Smooth muscle cell (in vitro differentiated cells): ENCODE measurements around the gene TAS2R50. TPM values are rescaled to one million over a fixed set of nuclear protein-coding genes. Genes with fewer than 3 reads are reported as not detected.
A peak's percentile ranks its signal among the peaks of the same experiment; 100 is the strongest.

ENCODE experiments used
- DNase-seq: peaks from one replicate; lab custom pipeline; 2025; ENCODE audit not compliant: unreplicated experiment; lab: John Stamatoyannopoulos, UW
- H2AFZ ChIP-seq: fragments of 200-600 bp; sonication (generic); 2 replicates; pipeline ENCODE4 v1.6.0; 2016; ENCODE audit warnings: antibody characterized with exemption, low read depth, mild to moderate bottlenecking
- H3F3A ChIP-seq: fragments of 200-600 bp; sonication (generic); 2 replicates; pipeline ENCODE4 v1.6.0; 2017; ENCODE audit warnings: antibody characterized with exemption, low read depth
- H3K27ac ChIP-seq: fragments of 200-600 bp; sonication (generic); 2 replicates; pipeline ENCODE4 v1.5.1; 2016; ENCODE audit warnings: low read depth, mild to moderate bottlenecking
- H3K27me3 ChIP-seq: fragments of 200-600 bp; sonication (generic); 2 replicates; pipeline ENCODE4 v1.6.1; 2016; ENCODE audit warnings: low read depth, mild to moderate bottlenecking
- H3K36me3 ChIP-seq: fragments of 200-600 bp; sonication (generic); 2 replicates; pipeline ENCODE4 v1.5.1; 2016; ENCODE audit warnings: low read depth
- H3K4me1 ChIP-seq: fragments of 200-600 bp; sonication (generic); 2 replicates; pipeline ENCODE4 v1.5.1; 2016; ENCODE audit warnings: low read depth
- H3K4me2 ChIP-seq: fragments of 200-600 bp; sonication (generic); 2 replicates; pipeline ENCODE4 v1.6.0; 2016; ENCODE audit warnings: mild to moderate bottlenecking
- H3K4me3 ChIP-seq: fragments of 200-600 bp; sonication (generic); 2 replicates; pipeline ENCODE4 v1.5.1; 2016; ENCODE audit warnings: mild to moderate bottlenecking
- H3K79me2 ChIP-seq: fragments of 200-600 bp; sonication (generic); 2 replicates; pipeline ENCODE4 v1.6.0; 2016; ENCODE audit warnings: low read depth, mild to moderate bottlenecking
- H3K9ac ChIP-seq: fragments of 200-600 bp; sonication (generic); 2 replicates; pipeline ENCODE4 v1.6.0; 2016; ENCODE audit warnings: low read depth
- H3K9me3 ChIP-seq: fragments of 200-600 bp; sonication (generic); replicated peaks from 2 replicates; pipeline ENCODE4 v1.5.1; 2016; ENCODE audit warnings: low read depth
- H4K20me1 ChIP-seq: fragments of 200-600 bp; sonication (generic); 2 replicates; pipeline ENCODE4 v1.6.0; 2016; ENCODE audit warnings: low read depth
- CTCF ChIP-seq: fragments of 200-600 bp; sonication (generic); IDR thresholded peaks from 2 replicates; pipeline ENCODE4 v1.5.1; 2017; ENCODE audit warnings: borderline replicate concordance, mild to moderate bottlenecking, antibody characterized with exemption; ENCODE audit not compliant: insufficient read depth, poor library complexity, severe bottlenecking
- WGBS: methylation state at CpG from one replicate; pipeline ENCODE4 v1.1.7; 2016; ENCODE audit warnings: low lambda C conversion rate; 5-methylcytosine and 5-hydroxymethylcytosine counted together
- polyA plus RNA-seq: library from polyadenylated mRNA; unstranded; fragments of >200 nt; fragmentation: Nextera tagmentation; extraction: Ambion mirVana; gene quantifications from 2 replicates; pipeline ENCODE4 v1.2.1, GENCODE V29; 2016
- total RNA-seq: library from RNA; depleted of rRNA; stranded (reverse); fragments of >200 nt; gene quantifications from 2 replicates; pipeline ENCODE4 v1.2.3, GENCODE V29; 2014

TAS2R50 gene
- total and polyA plus RNA-seq, 2 experiments from 2014 or later: 1.8 TPM; not detected in 1

GRCh38 chr12:10939163-10939562 is 47.5 kb downstream of the TAS2R50 start, which contains the start of gene TAS2R14:
Gene TAS2R14 (minus strand): TSS chr12:10939263. CDS start chr12:10939207, 56 bp downstream.
- DNase-seq: no peak
- Histone ChIP-seq H3K27ac (peak within 1 kb of the TSS; percentile 85), H3K36me3 (no peaks in the 10 kb centered on the region), H3K4me1 (no peaks in the 10 kb centered on the region), H2AFZ (no peak within 1 kb of the TSS), H3K4me3 (no peak within 1 kb of the TSS), H3K27me3 (no peaks in the 10 kb centered on the region), H3K79me2 (no peaks in the 10 kb centered on the region), H3K9ac (no peak within 1 kb of the TSS), H3K9me3 (no peaks in the 10 kb centered on the region), H4K20me1 (peaks cover 7% of the 10 kb centered on the region), H3K4me2 (no peak within 1 kb of the TSS), H3F3A (peaks cover 10% of the 10 kb centered on the region)
- WGBS: 76% methylated on average over 1 of the region's 1 CpG
- no peak for TF ChIP-seq CTCF

- no peaks in the 10 kb centered on the region for H3K36me3 ChIP-seq
- H3K4me1 ChIP-seq: no peaks in the 10 kb centered on the region
- H3K4me2 ChIP-seq: no peak overlapping the region
- peaks cover 7% of the 10 kb centered on the region for H4K20me1 ChIP-seq
- no peak overlapping the region for H3K4me3 ChIP-seq
- no peak overlapping the region for H3K9ac ChIP-seq
- no peak for DNase-seq
- H3K27ac ChIP-seq: no peak overlapping the region
- TF ChIP-seq CTCF: no peak
- no peaks in the 10 kb centered on the region for H3K27me3 ChIP-seq
- H3K79me2 ChIP-seq: no peaks in the 10 kb centered on the region
- H3F3A ChIP-seq: peaks cover 5% of the 10 kb centered on the region
- no peak overlapping the region for H2AFZ ChIP-seq
- H3K9me3 ChIP-seq: no peaks in the 10 kb centered on the region
- 94% methylated on average over 1 of the region's 1 CpG for WGBS
These were observed 50.2 kb downstream of the TAS2R50 start for GRCh38 chr12:10936506-10936905.

Other genes starting within 250 kb of the TAS2R50 start
- gene TAS2R7, start 184.3 kb downstream of the TAS2R50 start, total RNA-seq: 1.4 TPM in 1 of 2 replicates, not detected in the other
- not detected in 2 replicates for gene TAS2R7, start 184.3 kb downstream of the TAS2R50 start, polyA plus RNA-seq
- 0.13 and 0.90 TPM in 2 replicates for gene TAS2R8, start 179.6 kb downstream of the TAS2R50 start, total RNA-seq
- gene TAS2R8, start 179.6 kb downstream of the TAS2R50 start, polyA plus RNA-seq: not detected in 2 replicates
- gene TAS2R9, start 176.7 kb downstream of the TAS2R50 start, total RNA-seq: 0.81 and 1.8 TPM in 2 replicates
- 0.44 TPM in 1 of 2 replicates, not detected in the other for gene TAS2R9, start 176.7 kb downstream of the TAS2R50 start, polyA plus RNA-seq
- 3.2 and 8.4 TPM in 2 replicates for gene TAS2R10, start 160.6 kb downstream of the TAS2R50 start, total RNA-seq
- 0.50 and 1.6 TPM in 2 replicates for gene TAS2R10, start 160.6 kb downstream of the TAS2R50 start, polyA plus RNA-seq
- 6.7 and 65.0 TPM in 2 replicates for gene PRR4, start 137.4 kb downstream of the TAS2R50 start, total RNA-seq
- 2.7 and 4.2 TPM in 2 replicates for gene PRR4, start 137.4 kb downstream of the TAS2R50 start, polyA plus RNA-seq
- gene PRH1, start 102.7 kb downstream of the TAS2R50 start, total RNA-seq: 12.0 and 14.7 TPM in 2 replicates
- 12.5 and 12.9 TPM in 2 replicates for gene PRH1, start 102.7 kb downstream of the TAS2R50 start, polyA plus RNA-seq
- 1.8 and 2.7 TPM in 2 replicates for gene TAS2R13, start 77.3 kb downstream of the TAS2R50 start, total RNA-seq
- not detected in 2 replicates for gene TAS2R13, start 77.3 kb downstream of the TAS2R50 start, polyA plus RNA-seq
- gene PRH2, start 57.7 kb downstream of the TAS2R50 start, total RNA-seq: not detected in 2 replicates
- 0.33 TPM in 1 of 2 replicates, not detected in the other for gene PRH2, start 57.7 kb downstream of the TAS2R50 start, polyA plus RNA-seq
- 5.8 and 7.1 TPM in 2 replicates for gene TAS2R14, start 47.6 kb downstream of the TAS2R50 start, total RNA-seq
- gene TAS2R14, start 47.6 kb downstream of the TAS2R50 start, polyA plus RNA-seq: 1.2 and 2.5 TPM in 2 replicates
- gene TAS2R20, start 11.4 kb upstream of the TAS2R50 start, total RNA-seq: 1.4 and 5.6 TPM in 2 replicates
- not detected in 2 replicates for gene TAS2R20, start 11.4 kb upstream of the TAS2R50 start, polyA plus RNA-seq
- gene TAS2R19, start 35.7 kb upstream of the TAS2R50 start, total RNA-seq: 2.3 and 3.8 TPM in 2 replicates
- gene TAS2R19, start 35.7 kb upstream of the TAS2R50 start, polyA plus RNA-seq: 0.24 and 0.26 TPM in 2 replicates
- 4.1 and 5.7 TPM in 2 replicates for gene TAS2R31, start 44.5 kb upstream of the TAS2R50 start, total RNA-seq
- not detected in 2 replicates for gene TAS2R31, start 44.5 kb upstream of the TAS2R50 start, polyA plus RNA-seq
- gene TAS2R46, start 75.4 kb upstream of the TAS2R50 start, total RNA-seq: 3.6 and 5.2 TPM in 2 replicates
- gene TAS2R46, start 75.4 kb upstream of the TAS2R50 start, polyA plus RNA-seq: not detected in 2 replicates
- 0.45 TPM in 1 of 2 replicates, not detected in the other for gene TAS2R43, start 105.4 kb upstream of the TAS2R50 start, total RNA-seq
- 0.35 TPM in 1 of 2 replicates, not detected in the other for gene TAS2R43, start 105.4 kb upstream of the TAS2R50 start, polyA plus RNA-seq
- 2.2 and 3.9 TPM in 2 replicates for gene TAS2R30, start 147.7 kb upstream of the TAS2R50 start, total RNA-seq
- gene TAS2R30, start 147.7 kb upstream of the TAS2R50 start, polyA plus RNA-seq: not detected in 2 replicates
- gene SMIM10L1, start 184.3 kb upstream of the TAS2R50 start, total RNA-seq: 9.5 and 10.7 TPM in 2 replicates
- 9.4 and 11.1 TPM in 2 replicates for gene SMIM10L1, start 184.3 kb upstream of the TAS2R50 start, polyA plus RNA-seq
- not detected in 2 replicates for gene TAS2R42, start 200.0 kb upstream of the TAS2R50 start, total RNA-seq
- not detected in 2 replicates for gene TAS2R42, start 200.0 kb upstream of the TAS2R50 start, polyA plus RNA-seq